Right renal pelvis (tissue), 4 donors: ENCODE measurements around the gene ZNF521. TPM values are rescaled to one million over a fixed set of nuclear protein-coding genes. Genes with fewer than 3 reads are reported as not detected.

Experiments used
- DNase-seq, 4 donors: peaks; one replicate each; pipeline ENCODE4 v3.0.0-alpha.2; 2013; ENCODE audit warnings: low read depth in 4 of 4, low spot score in 3 of 4, missing footprints in 1 of 4
- polyA plus RNA-seq, 4 donors: library from polyadenylated mRNA; unstranded; fragments of 120-200 nt; gene quantifications; one replicate each; pipeline ENCODE4 v1.2.1, GENCODE V29; 2013; ENCODE audit not compliant: insufficient read length in 4 of 4

The ZNF521 gene
- polyA plus RNA-seq, 4 donors: 35.6 to 41.2 (median 38.4) TPM

GRCh38 chr18:25231327-25231691 lies 120.7 kb downstream of the ZNF521 start:
- no peak for DNase-seq

GRCh38 chr18:25230658-25231326 lies 121.2 kb downstream of the ZNF521 start:
- no peak for DNase-seq

GRCh38 chr18:25229920-25230319 lies 122.0 kb downstream of the ZNF521 start:
- no peak for DNase-seq

- no peak for DNase-seq
Measured at GRCh38 chr18:25229081-25229480, 122.9 kb downstream of the ZNF521 start.

GRCh38 chr18:25228410-25228809 lies 123.6 kb downstream of the ZNF521 start:
- no peak for DNase-seq

GRCh38 chr18:25225151-25225550 lies 126.8 kb downstream of the ZNF521 start:
- no peak for DNase-seq

- DNase-seq: no peak
Measured at GRCh38 chr18:25223899-25224886, 127.8 kb downstream of the ZNF521 start.

GRCh38 chr18:25223211-25223610 lies 128.8 kb downstream of the ZNF521 start:
- no peak for DNase-seq

- no peak for DNase-seq
Measured at GRCh38 chr18:25222648-25223047, 129.3 kb downstream of the ZNF521 start.

- DNase-seq: no peak
Measured at GRCh38 chr18:25210622-25211021, 141.3 kb downstream of the ZNF521 start.

- no peak for DNase-seq
Measured at GRCh38 chr18:25192065-25192464, 159.9 kb downstream of the ZNF521 start.

- DNase-seq: no peak
Measured at GRCh38 chr18:25190472-25190871, 161.5 kb downstream of the ZNF521 start.

GRCh38 chr18:25189391-25190185 lies 162.4 kb downstream of the ZNF521 start:
- DNase-seq: no peak

GRCh38 chr18:25187521-25188192 lies 164.3 kb downstream of the ZNF521 start:
- DNase-seq: no peak

- DNase-seq: no peak
Measured at GRCh38 chr18:25186871-25187270, 165.1 kb downstream of the ZNF521 start.

- no peak for DNase-seq
Measured at GRCh38 chr18:25181993-25182392, 170.0 kb downstream of the ZNF521 start.

- DNase-seq: no peak
Measured at GRCh38 chr18:25181581-25181980, 170.4 kb downstream of the ZNF521 start.

- DNase-seq: no peak
Measured at GRCh38 chr18:25180973-25181548, 170.9 kb downstream of the ZNF521 start.

- DNase-seq: no peak
Measured at GRCh38 chr18:25177631-25178030, 174.3 kb downstream of the ZNF521 start.

GRCh38 chr18:25176518-25177042 lies 175.4 kb downstream of the ZNF521 start:
- no peak for DNase-seq
